Hematopoietic multipotent progenitor cell (in vitro differentiated cells): ENCODE data around the gene CSNK1A1. TPM values are rescaled to one million over a fixed set of nuclear protein-coding genes. Genes with fewer than 3 reads are reported as not detected.
A peak's percentile ranks its signal among the peaks of the same experiment; 100 is the strongest.
"Not testable (repeated sequence)": the region's sequence is repeated elsewhere in the genome, so short reads cannot be mapped to it uniquely, and the experiment has no call there.

Source experiments
- DNase-seq, 3 donors: peaks; one replicate each; pipeline ENCODE4 v3.0.0-alpha.2; 2011 to 2015; ENCODE audit warnings: low read depth in 2 of 3, low spot score in 2 of 3
- total RNA-seq: library from RNA; depleted of rRNA; stranded (reverse); fragments of >200 nt; gene quantifications from one replicate; pipeline ENCODE4 v1.2.3, GENCODE V29; 2012

Gene CSNK1A1
- total RNA-seq = 116 TPM

- peak; percentile 99 to 100 (median 100) for DNase-seq
These were observed at the start of gene CSNK1A1 for GRCh38 chr5:149551227-149552037. TSS of gene CSNK1A1 (minus strand) at chr5:149551439. CDS start at chr5:149550964, 475 bp downstream.

GRCh38 chr5:149600932-149601331 is 49.7 kb upstream of the CSNK1A1 start:
- DNase-seq = no peak

GRCh38 chr5:149599375-149599774 is 48.1 kb upstream of the CSNK1A1 start:
- DNase-seq = no peak

- DNase-seq = no peak
These were observed 47.7 kb upstream of the CSNK1A1 start for GRCh38 chr5:149598966-149599365.

- DNase-seq = not testable (repeated sequence)
These were observed 47.0 kb upstream of the CSNK1A1 start for GRCh38 chr5:149598234-149598633.

- DNase-seq = no peak
These were observed 46.4 kb upstream of the CSNK1A1 start for GRCh38 chr5:149597618-149598017.

- DNase-seq = no peak
These were observed 45.5 kb upstream of the CSNK1A1 start for GRCh38 chr5:149596712-149597111.

GRCh38 chr5:149595105-149595504 is 43.9 kb upstream of the CSNK1A1 start:
- DNase-seq = not testable (repeated sequence)

GRCh38 chr5:149594206-149594895 is 43.1 kb upstream of the CSNK1A1 start:
- no peak for DNase-seq

GRCh38 chr5:149593370-149593769 is 42.1 kb upstream of the CSNK1A1 start:
- DNase-seq = no peak

- DNase-seq = no peak
These were observed 37.7 kb upstream of the CSNK1A1 start for GRCh38 chr5:149588936-149589335.

- no peak for DNase-seq
These were observed 35.6 kb upstream of the CSNK1A1 start for GRCh38 chr5:149586708-149587318.

- DNase-seq = no peak
These were observed 34.7 kb upstream of the CSNK1A1 start for GRCh38 chr5:149585910-149586309.

- no peak for DNase-seq
These were observed 32.9 kb upstream of the CSNK1A1 start for GRCh38 chr5:149584121-149584520.

- DNase-seq = no peak
These were observed 32.2 kb upstream of the CSNK1A1 start for GRCh38 chr5:149583394-149583793.

GRCh38 chr5:149581931-149582768 is 30.9 kb upstream of the CSNK1A1 start:
- no peak for DNase-seq

GRCh38 chr5:149581192-149581861 is 30.1 kb upstream of the CSNK1A1 start, which contains the start of gene ARHGEF37:
TSS of gene ARHGEF37 (plus strand) at chr5:149581498. CDS start at chr5:149597770, 16,272 bp downstream.
- peak in 2 of 3 donors; percentile 42 to 50 for DNase-seq

GRCh38 chr5:149580808-149581191 is 29.6 kb upstream of the CSNK1A1 start:
- no peak for DNase-seq

- DNase-seq = no peak
These were observed 27.7 kb upstream of the CSNK1A1 start for GRCh38 chr5:149578896-149579295.

GRCh38 chr5:149576021-149576420 is 24.8 kb upstream of the CSNK1A1 start:
- no peak for DNase-seq
